Tibial nerve (tissue), 4 donors: Measurements from ENCODE around the gene LONP2.

Source experiments
- EP300 ChIP-seq, 2 donors: sonication (generic); formaldehyde crosslinking; IDR thresholded peaks; one replicate each; pipeline ENCODE4 v1.6.1; 2017; ENCODE audit warnings: antibody characterized with exemption in 2 of 2, mild to moderate bottlenecking in 1 of 2
- POLR2A ChIP-seq, 2 donors: fragments of 450-650 bp; IDR thresholded peaks; one replicate each; pipeline ENCODE4 v1.6.1; 2017; ENCODE audit warnings: antibody characterized with exemption in 2 of 2, mild to moderate bottlenecking in 2 of 2, moderate library complexity in 2 of 2
- TF ChIP-seq, protein P1 (sequence below), 5 experiments: fragments of 200-600 bp in 3 of 5; fragments of 450-650 bp in 2 of 5; sonication (generic) in 3 of 5; IDR thresholded peaks; one replicate each; pipeline ENCODE4 v1.5.1; 2016 to 2019; ENCODE audit warnings: antibody characterized with exemption in 5 of 5, mild to moderate bottlenecking in 3 of 5, moderate library complexity in 2 of 5

DNA sequence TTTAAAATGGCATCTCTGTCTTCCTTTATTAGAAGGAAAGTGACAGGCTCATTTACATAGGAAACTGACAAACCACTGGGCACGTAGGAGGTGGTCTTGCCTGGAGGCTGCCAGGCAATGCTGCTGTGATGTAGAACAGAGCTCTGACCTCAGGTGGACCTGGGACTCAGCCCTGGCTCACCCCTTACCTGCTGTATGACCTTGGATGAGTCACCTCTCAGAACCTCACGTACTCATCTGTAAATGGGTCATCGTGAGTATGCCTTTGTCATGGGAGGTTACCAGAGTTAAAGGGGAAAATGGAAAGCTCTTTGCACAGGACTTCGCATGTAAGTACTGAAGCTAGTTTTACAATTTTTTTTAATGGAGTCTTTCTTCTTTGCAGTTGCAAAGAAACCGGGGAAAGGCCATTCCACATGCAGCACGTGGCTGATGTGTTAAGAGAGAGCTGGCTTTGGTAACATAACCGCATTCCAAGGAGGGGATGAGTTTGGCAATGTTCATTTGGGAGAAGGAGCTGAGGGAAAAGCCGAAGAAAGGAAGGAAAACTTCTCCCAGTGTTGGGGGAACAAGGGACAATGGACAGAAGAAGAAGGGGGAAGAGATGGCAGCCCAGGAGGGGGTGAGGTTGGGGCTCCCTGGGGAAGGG is 37.4 kb upstream of the LONP2 start:
- no peak for TF ChIP-seq POLR2A (IDR thresholded peaks at IDR 0.05)
- TF ChIP-seq, protein P1, sequence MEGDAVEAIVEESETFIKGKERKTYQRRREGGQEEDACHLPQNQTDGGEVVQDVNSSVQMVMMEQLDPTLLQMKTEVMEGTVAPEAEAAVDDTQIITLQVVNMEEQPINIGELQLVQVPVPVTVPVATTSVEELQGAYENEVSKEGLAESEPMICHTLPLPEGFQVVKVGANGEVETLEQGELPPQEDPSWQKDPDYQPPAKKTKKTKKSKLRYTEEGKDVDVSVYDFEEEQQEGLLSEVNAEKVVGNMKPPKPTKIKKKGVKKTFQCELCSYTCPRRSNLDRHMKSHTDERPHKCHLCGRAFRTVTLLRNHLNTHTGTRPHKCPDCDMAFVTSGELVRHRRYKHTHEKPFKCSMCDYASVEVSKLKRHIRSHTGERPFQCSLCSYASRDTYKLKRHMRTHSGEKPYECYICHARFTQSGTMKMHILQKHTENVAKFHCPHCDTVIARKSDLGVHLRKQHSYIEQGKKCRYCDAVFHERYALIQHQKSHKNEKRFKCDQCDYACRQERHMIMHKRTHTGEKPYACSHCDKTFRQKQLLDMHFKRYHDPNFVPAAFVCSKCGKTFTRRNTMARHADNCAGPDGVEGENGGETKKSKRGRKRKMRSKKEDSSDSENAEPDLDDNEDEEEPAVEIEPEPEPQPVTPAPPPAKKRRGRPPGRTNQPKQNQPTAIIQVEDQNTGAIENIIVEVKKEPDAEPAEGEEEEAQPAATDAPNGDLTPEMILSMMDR (IDR thresholded peaks at IDR 0.05): no peak
- TF ChIP-seq EP300 (IDR thresholded peaks at IDR 0.05): no peak
